NCI-H2227 (cell line): ENCODE measurements around the gene STARD13.

Experiments used
- DNase-seq: peaks from one replicate; lab custom pipeline; 2025; ENCODE audit not compliant: unreplicated experiment; lab: John Stamatoyannopoulos, UW

STARD13 gene, protein sequence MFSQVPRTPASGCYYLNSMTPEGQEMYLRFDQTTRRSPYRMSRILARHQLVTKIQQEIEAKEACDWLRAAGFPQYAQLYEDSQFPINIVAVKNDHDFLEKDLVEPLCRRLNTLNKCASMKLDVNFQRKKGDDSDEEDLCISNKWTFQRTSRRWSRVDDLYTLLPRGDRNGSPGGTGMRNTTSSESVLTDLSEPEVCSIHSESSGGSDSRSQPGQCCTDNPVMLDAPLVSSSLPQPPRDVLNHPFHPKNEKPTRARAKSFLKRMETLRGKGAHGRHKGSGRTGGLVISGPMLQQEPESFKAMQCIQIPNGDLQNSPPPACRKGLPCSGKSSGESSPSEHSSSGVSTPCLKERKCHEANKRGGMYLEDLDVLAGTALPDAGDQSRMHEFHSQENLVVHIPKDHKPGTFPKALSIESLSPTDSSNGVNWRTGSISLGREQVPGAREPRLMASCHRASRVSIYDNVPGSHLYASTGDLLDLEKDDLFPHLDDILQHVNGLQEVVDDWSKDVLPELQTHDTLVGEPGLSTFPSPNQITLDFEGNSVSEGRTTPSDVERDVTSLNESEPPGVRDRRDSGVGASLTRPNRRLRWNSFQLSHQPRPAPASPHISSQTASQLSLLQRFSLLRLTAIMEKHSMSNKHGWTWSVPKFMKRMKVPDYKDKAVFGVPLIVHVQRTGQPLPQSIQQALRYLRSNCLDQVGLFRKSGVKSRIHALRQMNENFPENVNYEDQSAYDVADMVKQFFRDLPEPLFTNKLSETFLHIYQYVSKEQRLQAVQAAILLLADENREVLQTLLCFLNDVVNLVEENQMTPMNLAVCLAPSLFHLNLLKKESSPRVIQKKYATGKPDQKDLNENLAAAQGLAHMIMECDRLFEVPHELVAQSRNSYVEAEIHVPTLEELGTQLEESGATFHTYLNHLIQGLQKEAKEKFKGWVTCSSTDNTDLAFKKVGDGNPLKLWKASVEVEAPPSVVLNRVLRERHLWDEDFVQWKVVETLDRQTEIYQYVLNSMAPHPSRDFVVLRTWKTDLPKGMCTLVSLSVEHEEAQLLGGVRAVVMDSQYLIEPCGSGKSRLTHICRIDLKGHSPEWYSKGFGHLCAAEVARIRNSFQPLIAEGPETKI

DNA sequence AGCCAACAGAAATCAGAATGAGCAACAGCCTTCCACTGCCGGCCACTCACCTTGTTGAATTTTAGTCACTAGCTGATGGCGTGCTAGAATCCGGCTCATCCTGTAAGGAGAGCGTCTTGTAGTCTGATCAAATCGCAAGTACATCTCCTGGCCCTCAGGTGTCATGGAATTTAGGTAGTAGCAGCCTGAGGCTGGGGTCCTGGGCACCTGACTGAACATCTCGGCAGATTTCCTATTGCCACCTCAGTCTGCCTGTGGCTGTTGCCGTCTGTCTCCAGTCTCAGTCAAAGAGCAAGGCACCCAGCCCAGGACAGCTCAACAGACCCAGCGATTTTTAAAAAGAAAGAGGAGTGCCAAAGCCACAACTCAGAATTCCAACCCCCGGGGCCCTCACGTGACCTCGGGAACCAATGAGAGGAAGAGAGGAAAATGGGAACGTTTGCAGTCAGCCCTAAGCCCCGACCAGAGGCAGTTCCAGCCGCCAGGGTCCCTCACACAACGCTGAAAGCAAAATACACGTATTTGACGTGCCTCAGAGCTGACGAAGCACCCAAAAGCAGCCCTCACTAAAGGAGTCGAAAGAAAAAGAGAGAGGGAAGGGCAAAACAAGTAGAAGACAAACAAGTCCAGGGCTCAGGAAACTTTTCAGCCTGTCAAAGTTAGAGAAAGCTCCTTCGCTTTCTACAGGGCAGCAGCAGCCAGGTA is at the start of gene STARD13:
TSS of gene STARD13 (minus strand) at position 336 of the 705 bp plus-strand sequence. CDS start at position 219, 117 bp downstream.
- DNase-seq, result peak; percentile 67

DNA sequence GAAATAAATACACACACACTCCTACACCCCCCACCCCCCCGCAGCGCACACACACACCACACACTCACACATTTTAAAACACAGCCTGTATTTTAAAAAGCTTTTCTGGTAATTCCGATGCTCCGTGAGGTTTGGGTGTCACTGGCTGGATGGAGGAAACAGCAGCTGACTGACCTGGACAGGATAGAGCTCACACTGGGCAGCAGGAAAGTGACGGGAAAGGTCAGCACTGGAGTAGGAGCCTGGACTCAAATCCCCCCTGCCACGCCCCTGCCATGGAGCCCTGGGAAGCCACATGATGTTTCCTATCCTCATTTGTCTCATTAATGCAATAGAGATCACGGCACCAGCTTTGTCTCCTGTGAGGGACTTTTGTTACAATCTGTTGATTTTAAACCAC is 49.3 kb upstream of the STARD13 start:
- DNase-seq, result no peak

DNA sequence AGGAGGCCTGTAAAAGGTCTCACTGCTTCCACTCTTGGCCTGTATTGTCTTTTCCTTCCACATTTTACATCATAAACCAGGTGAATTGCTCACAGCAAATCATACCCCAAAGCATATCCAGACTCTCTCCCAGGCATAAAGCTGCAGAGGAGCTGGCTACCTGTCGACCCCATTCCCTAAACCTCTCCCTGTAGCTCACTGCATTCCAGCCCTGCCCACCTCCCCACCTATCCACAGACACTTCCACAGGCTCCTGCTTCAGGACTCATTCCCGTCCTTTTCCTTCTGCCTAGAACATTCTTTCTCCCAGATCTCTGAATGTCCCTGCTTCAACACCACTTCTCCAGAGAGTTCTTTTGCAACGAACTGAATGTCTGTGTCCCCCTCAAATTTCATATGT is 46.4 kb upstream of the STARD13 start:
- DNase-seq, result no peak

DNA sequence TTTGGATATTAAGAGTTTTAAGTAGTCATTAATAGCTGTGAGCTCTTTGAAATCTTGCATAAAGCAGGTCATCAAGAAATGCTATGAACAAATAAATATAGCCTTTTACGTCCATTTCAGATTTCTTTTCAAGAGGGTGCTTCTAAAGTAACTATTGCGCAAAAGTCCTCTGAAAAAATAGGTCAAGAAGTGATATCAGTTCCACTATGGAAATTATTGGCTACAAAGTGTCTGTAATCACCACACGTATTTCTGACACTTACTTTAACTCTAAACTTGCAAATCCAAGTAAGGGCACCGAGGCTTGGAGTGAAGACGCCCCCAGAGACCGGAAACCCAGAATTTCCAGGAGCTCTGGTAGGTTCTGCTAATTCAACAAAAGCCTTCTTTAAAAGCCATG is 44.9 kb upstream of the STARD13 start:
- no peak for DNase-seq

DNA sequence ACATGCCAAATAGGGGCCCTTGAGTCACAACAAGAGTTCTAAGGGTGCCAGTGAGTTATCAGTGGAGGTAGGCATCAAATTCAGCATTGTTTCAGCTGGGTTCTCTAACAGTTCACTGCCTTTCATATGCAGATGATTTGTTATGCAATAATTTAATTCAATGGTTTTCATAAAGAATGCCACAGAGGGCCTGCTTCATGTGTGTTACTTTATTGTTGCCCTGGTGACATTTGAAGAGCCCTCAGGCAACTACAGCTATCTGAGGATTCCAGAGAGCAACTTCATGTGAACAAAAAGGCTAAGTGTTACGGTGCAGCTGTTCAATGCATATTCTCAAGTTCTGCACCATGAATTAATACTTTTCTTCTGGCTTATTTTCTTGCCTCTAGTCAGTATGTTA is 43.1 kb upstream of the STARD13 start:
- DNase-seq, result no peak

DNA sequence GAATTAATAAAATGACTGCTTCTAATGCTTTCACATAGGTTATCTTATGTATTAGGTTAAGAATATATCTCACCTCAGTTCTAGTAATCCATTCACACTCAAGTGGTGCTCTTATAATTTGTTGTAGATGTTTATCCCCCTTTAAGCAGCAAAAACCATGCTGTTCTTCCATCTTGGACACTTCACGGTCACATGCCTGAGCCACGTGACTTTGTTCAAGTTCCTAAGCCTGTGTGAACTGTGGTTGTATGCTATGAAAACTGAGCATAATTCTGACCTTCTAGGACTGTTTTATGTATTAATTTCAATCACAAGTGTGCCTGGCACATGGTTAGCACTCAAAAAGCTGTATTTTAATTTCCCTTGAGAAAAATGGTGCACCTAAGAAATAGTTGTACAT is 41.2 kb upstream of the STARD13 start:
- no peak for DNase-seq

DNA sequence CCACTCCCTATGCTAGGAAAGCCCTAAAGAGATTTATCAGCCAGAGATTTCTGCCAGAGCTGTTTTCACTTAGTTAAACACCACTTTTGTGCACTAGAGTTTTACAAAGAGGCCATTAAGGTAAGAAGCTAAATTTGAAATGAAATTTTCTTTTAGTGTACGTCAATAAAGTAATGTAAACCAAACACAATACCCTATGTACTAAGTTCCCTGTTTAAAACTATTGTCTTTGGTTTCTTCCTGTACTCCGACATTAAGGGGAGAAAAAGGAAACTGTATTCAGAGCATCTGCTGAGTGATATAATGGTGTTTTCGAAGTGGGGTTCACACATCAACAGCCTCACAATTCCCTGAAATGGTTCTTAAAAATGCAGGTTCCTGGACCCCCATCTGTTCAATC is 40.7 kb upstream of the STARD13 start:
- no peak for DNase-seq

DNA sequence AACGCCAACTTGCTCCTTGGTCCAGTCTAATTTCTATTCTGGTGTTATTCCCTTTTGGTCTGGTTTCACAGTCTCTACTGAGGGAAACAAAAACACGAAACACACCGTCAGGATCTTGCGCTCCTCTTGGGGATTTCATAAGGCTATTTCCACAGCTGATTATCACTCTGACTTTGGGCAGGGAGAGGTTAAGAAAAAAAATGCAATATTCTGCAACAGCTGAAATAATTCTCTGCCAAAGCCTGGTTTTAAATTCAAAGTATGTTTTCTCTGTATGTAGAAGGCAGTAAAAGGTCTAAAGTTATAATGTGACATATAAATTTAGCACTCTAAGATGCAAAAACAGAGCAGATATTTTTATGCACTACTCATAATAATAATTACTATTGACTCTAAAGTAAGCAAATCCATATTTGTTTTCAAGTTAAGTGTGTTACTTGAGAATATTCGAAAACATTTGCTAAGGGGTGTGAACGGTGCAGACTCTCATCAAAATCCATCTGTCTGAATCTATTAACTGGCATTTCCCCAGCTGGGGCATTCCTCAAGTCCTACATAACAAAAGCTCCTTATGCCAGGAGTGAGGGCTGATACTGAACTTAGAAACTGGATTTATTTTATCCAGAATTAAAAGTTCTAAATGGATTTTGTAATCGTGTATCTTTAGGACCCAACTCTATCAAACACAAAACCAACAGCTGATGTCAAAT is 38.4 kb upstream of the STARD13 start:
- no peak for DNase-seq

DNA sequence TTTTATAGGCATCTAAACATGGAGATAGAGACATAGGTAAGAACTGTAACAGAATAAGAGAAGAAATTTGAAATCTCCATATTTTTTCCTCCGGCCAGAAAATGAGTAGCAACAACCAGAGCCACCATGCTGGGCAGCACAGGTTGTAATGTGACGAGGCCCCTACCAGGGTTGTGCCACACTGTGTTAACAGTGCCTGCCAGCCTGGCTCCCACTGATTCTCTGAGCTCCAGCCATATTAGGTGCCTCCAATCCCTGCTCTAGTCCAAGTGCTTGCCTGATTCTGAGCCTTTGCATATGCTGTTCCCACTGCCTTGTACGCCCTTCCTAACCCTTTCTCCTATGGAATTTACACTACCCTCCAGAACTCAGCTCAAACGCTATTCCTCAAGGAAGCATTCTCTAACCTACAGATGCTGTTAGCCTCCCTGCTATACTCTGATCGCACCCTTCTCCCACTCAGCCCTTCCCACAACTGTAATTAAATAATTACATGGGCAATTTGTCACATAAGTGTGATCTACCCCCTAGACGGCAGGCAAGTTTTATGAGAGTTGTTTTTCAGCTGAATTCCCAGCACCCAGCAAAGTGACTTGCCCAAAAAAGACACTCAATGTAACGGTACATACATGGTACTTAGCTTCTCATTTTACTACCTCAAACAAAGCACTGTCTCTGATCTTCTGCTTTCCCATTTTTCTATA is 37.6 kb upstream of the STARD13 start:
- no peak for DNase-seq

DNA sequence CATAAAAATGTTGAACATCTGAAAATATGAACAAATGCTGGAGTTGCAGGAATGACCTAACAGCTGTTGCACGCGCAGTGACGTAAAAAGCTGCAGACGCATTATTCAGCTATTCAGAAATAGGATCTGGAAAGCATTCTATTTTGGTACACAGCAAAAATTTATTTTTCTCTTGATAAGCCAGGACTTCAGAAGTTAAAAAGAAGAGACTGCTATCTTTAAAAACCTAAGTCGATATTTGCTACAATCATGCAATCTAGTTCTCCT is 36.9 kb upstream of the STARD13 start:
- DNase-seq, result no peak

DNA sequence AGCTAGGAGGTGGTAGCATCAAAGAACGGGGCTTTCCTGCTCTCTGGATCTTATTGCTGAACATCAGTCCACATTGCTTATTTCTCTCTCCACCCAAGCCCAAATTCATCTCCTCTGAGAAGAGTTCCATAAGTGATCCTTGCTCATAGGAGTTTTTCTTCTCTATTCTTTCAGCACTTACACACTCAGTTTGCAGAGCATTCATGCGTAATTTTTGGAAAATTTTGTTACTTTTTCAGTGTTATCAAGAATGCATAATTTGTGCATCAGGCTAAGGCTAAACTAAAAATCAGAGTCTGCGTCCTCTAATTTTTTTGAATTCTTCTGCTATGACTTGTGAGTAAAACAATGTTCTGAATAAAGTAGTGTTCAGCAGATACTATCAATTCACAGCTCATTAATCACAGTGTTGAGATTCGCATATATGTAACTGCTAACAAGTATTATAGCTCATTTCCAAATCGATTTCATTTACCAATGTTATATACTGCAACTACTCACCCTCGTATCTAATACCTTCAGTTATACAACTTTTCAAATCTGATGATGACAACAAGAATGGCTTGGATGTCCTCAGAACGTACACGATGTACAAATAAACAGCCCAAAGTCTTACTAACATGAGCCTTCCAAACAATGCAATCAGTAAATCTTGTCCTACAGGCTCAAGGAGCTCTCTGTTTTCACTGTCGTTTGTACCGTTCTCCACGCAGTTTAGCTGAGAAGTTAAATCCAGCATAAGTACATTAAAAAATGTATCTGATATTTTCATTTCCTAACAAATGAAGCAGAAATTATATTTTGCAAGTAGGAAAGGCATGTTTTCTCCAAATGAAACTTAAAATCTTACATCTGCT is 36.4 kb upstream of the STARD13 start:
- DNase-seq, result no peak

DNA sequence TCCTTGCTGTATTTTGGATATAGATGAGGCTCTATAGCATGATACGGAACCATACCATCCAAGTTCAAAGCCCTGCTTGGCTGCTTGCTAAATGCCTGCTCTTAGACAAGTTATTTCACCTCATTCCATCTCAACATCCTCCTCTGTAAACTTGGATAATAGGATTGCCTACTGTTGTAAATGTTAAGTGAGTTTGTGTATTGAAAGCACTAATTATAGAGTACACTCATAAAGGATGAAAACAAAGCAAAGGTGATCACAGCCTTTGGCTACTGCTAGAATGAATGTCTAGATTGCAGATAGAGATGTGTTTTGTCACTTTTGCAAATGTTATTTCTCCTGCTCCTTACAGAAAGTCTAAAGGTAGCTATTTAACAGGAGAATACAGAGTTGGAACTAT is 34.3 kb upstream of the STARD13 start:
- no peak for DNase-seq

DNA sequence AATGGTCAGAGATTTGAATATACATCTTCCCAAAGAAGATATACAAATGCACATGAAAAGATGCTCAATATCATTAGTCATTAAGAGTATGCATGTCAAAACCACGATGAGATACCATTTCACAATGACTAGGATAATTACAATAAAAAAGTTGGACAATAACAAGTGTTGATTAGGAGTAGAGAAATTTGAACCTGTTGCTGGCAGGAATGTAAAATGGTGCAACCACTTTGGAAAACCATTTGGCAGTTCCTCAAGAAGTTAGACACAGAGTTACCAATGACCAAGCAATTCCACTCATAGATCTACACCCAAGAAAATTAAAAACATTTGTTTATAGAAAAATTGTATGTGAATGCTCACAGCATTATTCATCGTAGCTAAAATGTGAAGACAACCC is 33.2 kb upstream of the STARD13 start:
- no peak for DNase-seq

DNA sequence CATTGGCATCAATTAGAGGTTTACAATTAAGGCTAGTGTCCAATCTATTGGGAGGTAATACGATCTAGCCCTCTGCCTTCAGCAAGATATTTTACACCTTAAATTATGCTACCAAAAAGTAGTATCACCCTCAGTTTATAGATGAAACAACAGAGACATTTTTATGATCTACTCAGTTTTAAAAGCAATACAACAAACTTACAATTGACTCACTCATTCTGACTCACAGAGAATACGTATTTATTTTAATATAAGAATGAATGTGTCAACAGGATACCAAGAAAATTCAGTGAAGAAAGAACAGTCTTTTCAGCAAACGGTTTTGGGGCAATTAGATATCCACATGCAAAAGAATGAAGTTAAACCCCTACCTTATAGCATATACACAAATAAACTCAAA is 32.5 kb upstream of the STARD13 start:
- no peak for DNase-seq

DNA sequence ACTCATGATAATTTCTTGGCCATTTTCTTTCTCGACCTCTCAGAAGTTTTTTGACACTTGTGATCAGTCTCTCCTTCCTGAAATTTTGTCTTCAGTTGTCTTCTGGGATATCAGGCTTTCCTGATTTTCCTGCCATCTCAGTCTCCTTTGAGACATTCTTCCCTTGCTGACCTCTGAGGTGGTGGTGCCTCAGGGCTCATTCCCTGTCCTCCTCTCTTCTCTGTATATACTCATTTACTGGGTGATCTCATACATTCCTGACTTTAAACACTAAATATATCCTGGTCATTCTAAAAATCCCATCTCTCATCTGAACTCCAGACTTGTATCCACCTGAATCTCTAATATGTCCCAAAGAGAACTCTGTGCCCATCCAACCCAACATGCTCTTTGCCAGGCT is 31.3 kb upstream of the STARD13 start:
- DNase-seq, result no peak

DNA sequence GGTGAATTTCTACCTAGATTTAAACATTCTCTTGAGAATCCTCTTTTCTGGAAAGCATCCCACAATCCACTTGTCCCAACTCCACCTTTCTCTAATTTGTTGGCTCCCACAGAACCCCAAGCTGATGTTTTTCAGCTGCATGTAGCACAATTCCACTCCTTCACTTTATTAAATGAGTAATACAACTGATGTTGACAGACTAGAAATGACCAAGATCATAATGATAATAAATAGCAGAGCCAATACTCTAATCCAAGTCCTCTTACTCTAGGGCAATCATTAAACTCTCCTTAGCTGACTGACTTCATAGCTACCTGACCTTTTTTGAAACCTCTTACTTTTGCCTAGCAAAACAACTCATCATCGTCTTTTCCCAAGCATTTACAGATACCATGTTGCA is 27.9 kb upstream of the STARD13 start:
- no peak for DNase-seq

DNA sequence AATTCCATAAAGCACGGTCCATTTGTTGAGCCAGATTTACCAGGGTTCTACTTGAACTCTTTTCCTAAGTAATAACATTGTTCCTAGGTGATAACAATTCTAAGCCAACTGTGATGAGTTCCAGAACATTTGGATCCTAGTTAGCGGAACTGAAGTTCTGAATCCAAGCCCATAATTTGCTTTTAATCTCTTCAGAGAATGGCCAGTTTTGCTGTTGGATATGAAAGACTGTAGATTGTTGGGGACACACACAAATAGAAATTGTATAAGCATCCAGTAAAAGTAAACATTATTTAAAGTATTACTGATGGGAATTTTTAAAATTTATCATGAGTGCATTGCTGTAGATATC is 27.3 kb upstream of the STARD13 start:
- no peak for DNase-seq

DNA sequence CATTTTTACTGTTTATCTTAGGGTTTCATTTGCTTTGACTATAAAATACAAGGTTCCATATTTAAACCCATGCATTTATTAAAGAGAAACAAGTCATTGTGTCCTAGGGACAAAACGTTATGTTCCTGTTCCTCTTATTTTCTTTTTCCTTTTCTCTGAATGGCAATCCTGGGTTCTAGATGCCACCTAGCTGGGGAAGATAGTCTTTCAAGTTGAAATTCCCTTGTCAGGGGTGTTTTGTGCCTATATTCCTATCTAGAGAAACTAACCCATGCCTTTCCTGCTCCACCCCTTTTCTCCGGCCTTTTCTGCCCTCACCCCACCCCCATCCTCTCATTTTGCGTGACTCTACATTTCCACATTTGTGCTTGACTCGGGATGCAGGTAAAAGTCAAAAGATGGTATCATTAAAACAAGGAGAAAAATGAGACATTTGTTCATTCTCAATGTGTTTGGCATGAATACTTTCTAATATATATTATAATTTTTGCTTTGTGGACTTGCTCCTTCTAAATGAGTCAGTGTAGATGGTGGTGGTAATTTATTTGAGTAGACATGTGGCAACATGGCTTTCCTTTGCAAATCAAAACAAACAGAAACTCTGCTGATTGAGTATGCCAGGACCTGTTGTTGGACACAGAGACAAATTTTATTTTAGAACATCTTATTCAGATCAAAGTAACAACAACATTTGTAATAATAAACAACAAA is 26.8 kb upstream of the STARD13 start:
- DNase-seq, result no peak

DNA sequence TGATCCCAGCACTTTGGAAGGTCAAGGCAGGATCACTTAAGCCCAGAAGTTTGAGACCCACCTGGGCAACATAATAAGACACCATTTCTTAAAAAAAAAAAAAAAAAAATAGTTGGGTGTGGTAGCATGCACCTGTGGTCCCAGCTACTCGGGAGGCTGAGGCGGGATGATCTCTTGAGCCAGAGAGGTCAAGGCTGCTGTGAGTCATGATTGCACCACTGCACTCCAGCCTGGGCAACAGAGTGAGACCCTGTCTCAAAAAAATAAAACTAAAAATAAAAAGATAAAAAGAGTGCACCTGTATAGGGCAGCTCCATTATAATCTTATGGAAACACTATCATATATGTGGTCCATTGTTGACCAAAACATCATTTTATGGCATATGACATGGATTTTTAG is 25.5 kb upstream of the STARD13 start:
- no peak for DNase-seq
